Hepatocyte (in vitro differentiated cells): ENCODE measurements around the gene PTPRM. TPM values are rescaled to one million over a fixed set of nuclear protein-coding genes. Genes with fewer than 3 reads are reported as not detected.

Experiments
- DNase-seq: peaks from one replicate; pipeline ENCODE4 v3.0.0-alpha.2; 2016; ENCODE audit warnings: low spot score
- H2AFZ ChIP-seq: fragments of 200-600 bp; sonication (generic); 2 replicates; pipeline ENCODE4 v1.6.0; 2016; ENCODE audit warnings: antibody characterized with exemption, mild to moderate bottlenecking
- H3K27ac ChIP-seq: fragments of 200-600 bp; sonication (generic); 2 replicates; pipeline ENCODE4 v1.5.1; 2016; ENCODE audit warnings: mild to moderate bottlenecking
- H3K27me3 ChIP-seq: fragments of 200-600 bp; sonication (generic); 2 replicates; pipeline ENCODE4 v1.6.1; 2016
- H3K36me3 ChIP-seq: fragments of 200-600 bp; sonication (generic); replicated peaks from 2 replicates; pipeline ENCODE4 v1.5.1; 2016; ENCODE audit warnings: low read depth; ENCODE audit not compliant: insufficient read depth
- H3K4me1 ChIP-seq: fragments of 200-600 bp; sonication (generic); 2 replicates; pipeline ENCODE4 v1.5.1; 2016; ENCODE audit warnings: mild to moderate bottlenecking, moderate library complexity; ENCODE audit not compliant: insufficient read depth
- H3K4me2 ChIP-seq: fragments of 200-600 bp; sonication (generic); 2 replicates; pipeline ENCODE4 v1.6.0; 2016
- H3K4me3 ChIP-seq: fragments of 200-600 bp; sonication (generic); 2 replicates; pipeline ENCODE4 v1.5.1; 2016; ENCODE audit warnings: mild to moderate bottlenecking
- H3K79me2 ChIP-seq: fragments of 200-600 bp; sonication (generic); 2 replicates; pipeline ENCODE4 v1.6.0; 2017; ENCODE audit warnings: mild to moderate bottlenecking
- H3K9me2 ChIP-seq: fragments of 200-600 bp; sonication (generic); replicated peaks from 2 replicates; pipeline ENCODE4 v1.6.0; 2017; ENCODE audit warnings: mild to moderate bottlenecking; ENCODE audit not compliant: insufficient read depth
- H3K9me3 ChIP-seq: fragments of 200-600 bp; sonication (generic); 2 replicates; pipeline ENCODE4 v1.5.1; 2016; ENCODE audit warnings: low read depth, mild to moderate bottlenecking
- H4K20me1 ChIP-seq: fragments of 200-600 bp; sonication (generic); 2 replicates; pipeline ENCODE4 v1.6.0; 2016; ENCODE audit warnings: mild to moderate bottlenecking; ENCODE audit not compliant: insufficient read depth, poor library complexity, severe bottlenecking
- CTCF ChIP-seq: fragments of 200-600 bp; sonication (generic); IDR thresholded peaks from 2 replicates; pipeline ENCODE4 v1.5.1; 2016; ENCODE audit warnings: antibody characterized with exemption, mild to moderate bottlenecking; ENCODE audit not compliant: poor library complexity
- EZH2 ChIP-seq: fragments of 200-600 bp; sonication (generic); IDR thresholded peaks from 2 replicates; pipeline ENCODE4 v1.6.1; 2016; ENCODE audit warnings: antibody characterized with exemption, mild to moderate bottlenecking, borderline replicate concordance
- EZH2phosphoT487 ChIP-seq: fragments of 200-600 bp; sonication (generic); IDR thresholded peaks from one replicate; pipeline ENCODE4 v1.6.1; 2018; ENCODE audit warnings: antibody characterized with exemption, mild to moderate bottlenecking, low read depth, moderate library complexity; ENCODE audit not compliant: unreplicated experiment, severe bottlenecking
- WGBS: methylation state at CpG from one replicate; pipeline ENCODE4 v1.1.6; 2016; ENCODE audit warnings: low lambda C conversion rate; ENCODE audit errors: missing lambda C conversion rate; 5-methylcytosine and 5-hydroxymethylcytosine counted together
- polyA plus RNA-seq: library from polyadenylated mRNA; unstranded; fragments of >200 nt; fragmentation: Nextera tagmentation; extraction: Ambion mirVana; gene quantifications from 2 replicates; pipeline ENCODE4 v1.2.1, GENCODE V29; 2016
- total RNA-seq: library from RNA; depleted of rRNA; stranded (reverse); fragments of >200 nt; gene quantifications from 2 replicates; pipeline ENCODE4 v1.2.3, GENCODE V29; 2014

The PTPRM gene
- total and polyA plus RNA-seq, 2 experiments from 2014 or later, result 26.1 to 47.4 TPM

DNA sequence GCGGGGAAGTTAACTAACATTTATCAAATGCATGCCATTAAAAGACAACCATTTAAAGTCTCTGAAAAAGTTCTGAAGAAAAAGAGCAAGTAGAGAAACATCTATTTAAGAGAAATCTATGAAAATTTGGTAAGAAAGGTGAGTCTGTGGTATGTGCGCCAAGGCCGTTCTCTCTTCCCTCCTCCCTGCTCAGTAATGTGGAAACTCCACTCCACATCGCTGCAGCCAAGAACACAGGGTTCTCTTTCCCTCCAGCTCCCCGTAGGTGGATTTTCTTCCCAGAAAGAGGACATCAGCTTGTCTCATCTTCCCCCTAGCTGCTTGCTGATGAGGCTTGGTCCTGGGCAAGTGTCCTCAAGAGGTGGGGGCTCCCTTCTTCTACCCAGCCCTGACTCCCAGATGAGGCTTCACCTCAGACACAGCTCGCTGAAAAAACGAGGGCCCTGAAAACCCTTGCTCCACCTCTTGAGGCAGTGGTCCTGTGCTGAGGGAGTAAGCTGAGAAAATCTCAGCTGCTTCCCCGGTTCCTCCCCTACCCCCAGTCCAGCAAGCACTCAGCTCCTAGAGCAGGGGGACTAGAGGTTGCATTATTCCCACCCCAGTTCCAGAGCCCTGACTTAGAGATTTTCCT lies 45.8 kb upstream of the PTPRM start:
- Histone ChIP-seq H3K4me1 (no peaks in the 10 kb centered on the region), H3K79me2 (no peaks in the 10 kb centered on the region), H4K20me1 (no peaks in the 10 kb centered on the region), H3K27me3 (no peaks in the 10 kb centered on the region), H3K27ac (no peak overlapping the region), H3K36me3 (no peaks in the 10 kb centered on the region), H3K4me3 (no peak overlapping the region), H3K4me2 (no peak overlapping the region), H2AFZ (no peak overlapping the region), H3K9me3 (no peaks in the 10 kb centered on the region), H3K9me2 (no peaks in the 10 kb centered on the region)
- WGBS, result 84% methylated on average over 8 of the region's 8 CpGs
- TF ChIP-seq CTCF (no peak), EZH2 (no peak), EZH2phosphoT487 (no peak)
- DNase-seq, result no peak

DNA sequence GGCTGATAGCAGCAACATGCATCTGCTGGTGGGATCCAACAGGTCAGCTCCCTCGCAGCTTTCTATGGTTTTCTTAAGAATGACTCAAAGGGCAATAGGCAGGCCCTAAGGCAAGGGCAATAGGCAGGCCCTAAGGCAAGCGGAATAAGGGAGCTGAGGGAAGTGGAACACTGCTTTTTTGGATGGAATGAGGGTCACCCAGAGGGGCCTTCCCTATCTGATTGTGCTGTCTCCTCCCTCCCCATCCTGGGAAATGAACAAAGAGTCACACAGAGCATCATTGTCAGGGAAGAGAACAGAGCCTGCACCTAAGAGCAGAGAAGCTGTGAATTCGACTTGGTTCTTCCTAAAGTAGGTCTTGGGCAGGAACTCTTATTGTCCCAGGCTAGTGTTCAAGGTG lies 43.3 kb upstream of the PTPRM start:
- TF ChIP-seq CTCF, result no peak
- no peak for TF ChIP-seq EZH2phosphoT487
- TF ChIP-seq EZH2, result no peak
- no peaks in the 10 kb centered on the region for H3K4me1 ChIP-seq
- H3K79me2 ChIP-seq, result no peaks in the 10 kb centered on the region
- 84% methylated on average over 3 of the region's 3 CpGs for WGBS
- no peak for DNase-seq
- no peaks in the 10 kb centered on the region for H3K36me3 ChIP-seq
- H4K20me1 ChIP-seq, result no peaks in the 10 kb centered on the region
- no peaks in the 10 kb centered on the region for H3K9me3 ChIP-seq
- H3K4me3 ChIP-seq, result no peak overlapping the region
- no peaks in the 10 kb centered on the region for H3K9me2 ChIP-seq
- H3K27ac ChIP-seq, result no peak overlapping the region
- H3K4me2 ChIP-seq, result no peak overlapping the region
- H3K27me3 ChIP-seq, result no peaks in the 10 kb centered on the region
- H2AFZ ChIP-seq, result no peak overlapping the region

DNA sequence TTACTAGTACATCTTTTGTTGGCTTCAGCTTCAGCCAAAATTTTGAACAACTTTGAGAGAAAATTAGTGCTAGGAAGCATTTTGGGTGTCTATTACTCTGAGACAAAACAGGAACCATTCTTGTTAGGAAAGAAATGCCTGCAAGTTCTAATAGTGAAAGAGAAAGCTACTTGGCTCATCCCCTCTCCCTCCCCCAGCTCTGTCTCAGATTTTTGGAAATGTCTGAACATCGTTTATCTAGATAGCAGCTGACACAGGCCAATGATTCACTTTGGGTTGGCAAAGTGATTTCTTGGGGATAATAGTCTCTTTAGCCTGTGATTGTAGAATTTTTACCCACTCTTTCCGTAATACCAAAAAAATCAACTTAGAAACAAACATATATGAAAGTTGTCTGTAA lies 42.3 kb upstream of the PTPRM start:
- no peak overlapping the region for H2AFZ ChIP-seq
- no peak overlapping the region for H3K4me3 ChIP-seq
- H3K9me2 ChIP-seq, result no peaks in the 10 kb centered on the region
- H3K27me3 ChIP-seq, result no peaks in the 10 kb centered on the region
- no peaks in the 10 kb centered on the region for H4K20me1 ChIP-seq
- WGBS, result 69% methylated on average over 2 of the region's 2 CpGs
- no peak overlapping the region for H3K4me2 ChIP-seq
- H3K36me3 ChIP-seq, result no peaks in the 10 kb centered on the region
- TF ChIP-seq EZH2phosphoT487, result no peak
- TF ChIP-seq CTCF, result no peak
- no peak for TF ChIP-seq EZH2
- no peak for DNase-seq
- H3K79me2 ChIP-seq, result no peaks in the 10 kb centered on the region
- no peaks in the 10 kb centered on the region for H3K4me1 ChIP-seq
- no peaks in the 10 kb centered on the region for H3K9me3 ChIP-seq
- H3K27ac ChIP-seq, result no peak overlapping the region

- Histone ChIP-seq H4K20me1 (no peaks in the 10 kb centered on the region), H3K27me3 (no peaks in the 10 kb centered on the region), H3K4me2 (no peak overlapping the region), H3K36me3 (no peaks in the 10 kb centered on the region), H3K27ac (no peak overlapping the region), H2AFZ (no peak overlapping the region), H3K4me1 (no peaks in the 10 kb centered on the region), H3K79me2 (no peaks in the 10 kb centered on the region), H3K9me3 (no peaks in the 10 kb centered on the region), H3K4me3 (no peak overlapping the region), H3K9me2 (no peaks in the 10 kb centered on the region)
- no peak for DNase-seq
- WGBS, result 73% methylated on average over 4 of the region's 4 CpGs
- TF ChIP-seq EZH2 (no peak), CTCF (no peak), EZH2phosphoT487 (no peak)
Observed at GRCh38 chr18:7532942-7533341, 34.2 kb upstream of the PTPRM start.
